ENCODE data around the gene TBC1D20.

DNA sequence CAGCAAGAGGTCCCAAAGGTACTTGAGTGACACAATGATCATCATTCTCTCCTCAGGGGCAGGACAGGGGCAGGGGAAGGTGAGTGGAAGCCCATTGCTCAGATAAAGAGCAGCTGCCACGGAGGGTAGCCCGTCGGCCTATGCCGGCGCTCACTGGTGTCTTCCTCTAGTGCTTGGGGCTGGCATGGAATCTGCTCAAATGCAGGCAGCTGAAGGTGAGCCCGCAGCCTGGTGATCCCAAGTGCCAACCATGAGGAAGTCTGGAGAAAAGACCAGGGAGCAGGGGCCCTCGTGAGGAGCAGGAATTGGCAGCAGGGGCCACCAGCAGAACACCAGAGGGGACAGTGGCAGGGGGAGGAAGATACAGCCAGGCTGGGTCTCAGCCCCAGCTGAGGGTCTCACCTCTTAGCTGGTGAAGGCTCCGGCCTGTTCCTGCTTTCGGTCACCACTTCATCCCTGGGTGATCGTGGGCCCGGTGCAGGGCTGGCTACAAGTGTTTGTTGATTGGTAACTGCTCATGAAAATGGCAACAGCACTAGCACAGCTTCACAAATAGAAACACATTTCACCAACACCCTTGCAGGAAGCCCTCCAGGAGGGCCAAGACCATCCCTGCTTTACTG is 29.5 kb downstream of the TBC1D20 start:
- TF ChIP-seq, protein P1, sequence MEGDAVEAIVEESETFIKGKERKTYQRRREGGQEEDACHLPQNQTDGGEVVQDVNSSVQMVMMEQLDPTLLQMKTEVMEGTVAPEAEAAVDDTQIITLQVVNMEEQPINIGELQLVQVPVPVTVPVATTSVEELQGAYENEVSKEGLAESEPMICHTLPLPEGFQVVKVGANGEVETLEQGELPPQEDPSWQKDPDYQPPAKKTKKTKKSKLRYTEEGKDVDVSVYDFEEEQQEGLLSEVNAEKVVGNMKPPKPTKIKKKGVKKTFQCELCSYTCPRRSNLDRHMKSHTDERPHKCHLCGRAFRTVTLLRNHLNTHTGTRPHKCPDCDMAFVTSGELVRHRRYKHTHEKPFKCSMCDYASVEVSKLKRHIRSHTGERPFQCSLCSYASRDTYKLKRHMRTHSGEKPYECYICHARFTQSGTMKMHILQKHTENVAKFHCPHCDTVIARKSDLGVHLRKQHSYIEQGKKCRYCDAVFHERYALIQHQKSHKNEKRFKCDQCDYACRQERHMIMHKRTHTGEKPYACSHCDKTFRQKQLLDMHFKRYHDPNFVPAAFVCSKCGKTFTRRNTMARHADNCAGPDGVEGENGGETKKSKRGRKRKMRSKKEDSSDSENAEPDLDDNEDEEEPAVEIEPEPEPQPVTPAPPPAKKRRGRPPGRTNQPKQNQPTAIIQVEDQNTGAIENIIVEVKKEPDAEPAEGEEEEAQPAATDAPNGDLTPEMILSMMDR (conservative IDR thresholded peaks at IDR 0.05; ENCODE audit: low read depth, low read length), result no peak
- no peak for TF ChIP-seq EZH2 (IDR thresholded peaks at IDR 0.05; ENCODE audit: low read length, unreplicated experiment)
